Eye (tissue), 1 donor: Measurements from ENCODE around the gene RNF113B.

Experiments used
- DNase-seq: peaks from one replicate; pipeline ENCODE4 v3.0.0-alpha.2; 2015

The RNF113B gene

DNA sequence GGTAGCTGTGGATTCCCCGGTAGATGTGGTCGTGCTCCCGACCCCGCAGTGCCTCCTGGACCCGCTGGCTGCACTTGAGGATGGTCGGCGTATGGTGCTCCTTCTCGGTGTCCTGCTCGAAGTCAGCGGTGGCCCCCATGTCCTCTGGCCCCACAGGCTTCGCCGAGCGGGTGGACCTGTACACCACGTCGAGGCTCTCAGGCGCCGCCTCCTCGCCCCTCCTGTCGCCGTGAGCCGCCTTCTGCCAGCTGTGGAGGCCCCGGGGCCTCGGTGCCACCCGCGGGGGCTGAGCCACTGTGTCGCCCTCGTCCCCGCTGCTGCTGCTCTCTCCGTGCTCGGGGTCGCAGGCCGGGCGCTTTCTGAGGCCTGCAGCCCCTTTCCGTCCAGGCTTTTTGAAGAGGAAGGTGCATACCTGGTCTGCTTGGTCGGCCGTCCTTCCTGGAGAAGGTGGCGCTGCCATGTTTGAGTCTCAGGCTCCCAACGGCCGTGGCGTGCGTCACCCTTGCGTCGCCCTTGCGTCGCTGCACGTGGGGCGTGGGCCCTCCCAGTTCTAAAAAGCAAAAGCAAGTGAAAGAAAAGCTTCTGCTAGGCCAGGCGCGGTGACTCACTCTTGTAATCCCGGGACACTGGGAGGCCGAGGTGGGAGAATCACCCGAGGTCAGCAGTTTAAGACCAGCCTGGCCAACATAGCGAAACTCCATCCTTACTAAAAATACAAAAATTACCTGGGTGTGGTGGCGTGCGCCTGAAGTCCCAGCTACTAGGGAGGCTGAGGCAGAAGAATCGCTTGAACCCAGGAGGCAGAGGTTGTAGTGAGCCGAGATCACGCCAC, at the start of gene RNF113B:
Gene RNF113B, minus strand, starts transcription at position 493 of the 832 bp plus-strand sequence. Its CDS starts 33 bp downstream, at position 460.
- DNase-seq, result no peak

DNA sequence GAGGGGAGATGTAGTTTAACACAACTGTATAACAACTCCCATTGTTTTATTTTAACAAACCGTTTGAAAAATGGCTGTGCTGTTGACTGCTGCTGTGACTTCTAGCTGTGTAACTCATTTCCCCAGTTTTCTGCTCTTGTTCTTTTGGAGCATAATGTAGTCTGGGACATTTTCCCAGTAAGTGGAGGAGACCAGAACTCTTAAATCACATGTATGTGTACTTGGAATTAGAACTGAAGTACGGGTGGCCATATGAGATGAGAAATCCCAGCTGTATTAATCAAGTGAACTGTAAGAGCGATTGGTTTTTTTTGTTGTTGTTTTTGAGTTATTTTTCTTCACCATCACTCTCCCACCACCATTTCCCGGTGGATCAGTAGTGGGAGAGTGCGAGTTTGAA, 49.4 kb upstream of the RNF113B start:
- DNase-seq, result no peak

DNA sequence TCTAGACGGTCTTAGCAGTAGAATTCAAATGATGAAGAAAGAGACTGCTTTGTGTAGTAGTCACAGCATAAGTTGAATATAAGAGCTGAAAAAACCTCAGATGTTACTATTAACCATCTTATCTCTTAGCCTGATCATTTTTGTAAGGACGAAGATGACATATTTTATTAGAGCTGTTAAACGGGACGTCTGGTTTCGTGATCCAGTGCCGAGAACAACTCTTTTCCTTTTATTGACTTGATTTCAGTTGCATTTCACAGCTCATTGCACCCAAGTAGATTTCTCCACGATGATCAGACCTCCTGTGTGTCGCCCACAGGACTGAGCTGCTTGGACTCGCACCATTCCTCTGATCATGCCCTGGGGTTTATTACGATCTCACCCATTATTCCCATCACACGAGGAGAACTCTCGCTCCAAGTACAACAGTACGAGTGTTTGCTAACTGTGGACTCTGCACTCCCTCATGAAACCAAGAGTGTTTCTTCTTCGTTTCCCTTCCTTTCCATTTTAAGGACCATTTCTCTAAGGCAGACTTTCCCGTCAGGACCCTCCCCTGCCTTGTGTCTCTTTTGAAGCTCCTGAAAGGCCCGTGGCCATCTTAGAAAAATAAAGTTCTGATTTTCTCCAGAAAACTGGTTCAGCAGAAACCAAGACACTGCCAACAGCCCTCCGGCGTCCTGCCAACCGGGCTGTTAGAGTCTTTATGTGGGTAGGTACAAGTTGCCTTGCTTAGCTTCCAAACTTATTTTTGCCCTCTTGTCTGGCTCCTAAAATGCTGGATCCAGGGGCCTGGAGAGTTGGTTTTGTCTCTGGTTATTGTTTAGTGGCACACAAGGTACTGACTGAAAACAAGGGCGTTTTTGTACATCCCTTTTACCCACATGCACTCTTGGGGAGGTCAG, 48.2 kb upstream of the RNF113B start:
- no peak for DNase-seq

DNA sequence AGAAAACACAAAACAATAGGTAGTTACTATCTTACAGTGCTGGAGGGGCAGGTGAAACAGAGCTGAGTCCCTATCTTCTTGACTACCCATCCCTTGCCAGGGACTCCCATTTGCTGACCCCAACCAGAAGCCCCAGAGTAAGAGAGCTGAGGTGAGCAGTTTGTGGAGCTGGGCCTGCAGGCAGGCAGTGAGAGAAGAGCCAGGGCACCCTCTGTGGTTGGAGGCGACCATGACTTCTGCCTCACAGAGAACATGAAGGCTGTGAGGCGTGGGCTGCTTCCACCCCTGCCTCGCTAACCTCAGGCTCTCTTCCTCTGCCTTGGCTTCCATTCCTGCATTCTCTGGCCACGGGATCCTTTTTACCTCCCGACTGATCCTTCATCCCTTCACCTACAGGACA, 47.5 kb upstream of the RNF113B start:
- DNase-seq, result no peak

DNA sequence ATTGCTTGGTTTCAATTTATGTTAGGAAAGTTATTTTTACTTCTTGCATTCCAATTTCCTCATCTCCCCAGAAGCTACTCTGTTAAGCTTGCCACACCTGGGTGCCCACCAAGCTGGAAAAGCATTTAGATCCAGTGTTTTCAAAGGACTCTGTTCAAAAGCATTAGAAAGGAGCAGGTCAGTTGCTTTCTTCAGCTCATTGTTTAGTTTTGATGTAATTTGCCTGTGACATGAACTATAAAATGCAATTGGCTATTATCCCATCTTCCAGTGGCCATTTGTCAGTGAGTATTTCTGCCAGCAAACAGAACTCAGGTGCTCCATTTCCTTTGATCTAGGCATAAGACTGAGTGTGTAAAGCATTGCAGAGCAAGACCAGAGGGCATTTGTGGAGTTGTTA, 46.7 kb upstream of the RNF113B start:
- DNase-seq, result no peak

DNA sequence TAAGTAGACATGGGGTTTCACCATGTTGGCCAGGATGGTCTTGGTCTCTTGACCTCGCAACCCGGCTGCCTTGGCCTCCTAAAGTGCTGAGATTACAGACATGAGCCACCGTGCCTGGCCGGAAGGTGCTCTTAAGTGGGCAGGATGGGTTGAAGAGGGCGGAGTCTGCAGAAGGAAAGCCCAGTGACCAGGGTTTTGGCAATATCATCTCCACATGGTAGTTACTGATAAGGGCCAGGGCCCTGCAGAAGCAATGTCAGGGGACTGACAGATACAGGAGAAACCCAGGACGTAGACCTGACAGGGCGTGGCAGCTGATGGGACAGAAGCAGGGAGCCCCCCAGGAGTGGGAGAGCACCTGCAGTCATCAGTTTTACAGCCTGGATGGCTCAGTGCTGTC, 45.7 kb upstream of the RNF113B start:
- no peak for DNase-seq

DNA sequence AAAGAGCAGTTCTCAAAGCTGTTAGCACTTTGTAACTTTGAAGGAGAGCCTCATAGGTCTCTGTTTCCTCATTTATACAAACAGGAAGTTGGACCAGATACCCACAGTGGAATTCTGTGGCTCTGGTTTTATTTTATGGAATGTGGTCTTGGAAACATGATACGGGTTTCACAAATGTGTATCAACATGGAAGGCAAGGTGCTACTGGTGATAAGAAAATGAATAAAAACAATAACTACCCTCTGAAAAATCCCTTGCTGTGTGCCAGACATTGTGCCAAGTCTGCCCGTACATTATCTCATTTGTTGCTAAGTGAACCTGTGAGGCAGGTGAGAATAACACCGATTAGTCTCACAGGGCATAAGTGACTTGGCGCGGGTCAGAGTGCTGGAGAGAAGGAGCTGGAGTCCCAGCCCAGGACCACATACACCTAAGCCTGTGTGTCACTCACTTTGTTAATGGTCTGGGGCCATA, 45.0 kb upstream of the RNF113B start:
- DNase-seq, result no peak

DNA sequence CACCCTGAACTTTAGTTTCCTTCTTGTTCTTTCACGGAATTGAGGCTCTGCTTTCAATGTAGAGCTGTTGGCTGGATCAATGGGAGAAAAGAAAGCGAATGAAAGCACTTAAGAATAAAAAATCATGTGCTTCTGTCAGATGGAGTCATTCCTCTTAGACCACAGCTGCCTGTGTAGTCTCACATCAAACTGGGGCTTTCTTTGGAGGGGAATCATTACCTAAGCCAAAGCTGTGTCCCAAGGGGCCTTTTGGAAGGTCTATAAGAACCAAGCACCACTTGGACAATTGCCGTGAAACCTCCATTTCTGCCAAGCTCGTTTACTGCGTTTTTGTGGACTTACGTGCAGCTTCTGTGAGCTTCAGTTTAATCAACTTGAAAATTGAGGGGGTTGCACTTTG, 44.2 kb upstream of the RNF113B start:
- DNase-seq, result peak; percentile 43

DNA sequence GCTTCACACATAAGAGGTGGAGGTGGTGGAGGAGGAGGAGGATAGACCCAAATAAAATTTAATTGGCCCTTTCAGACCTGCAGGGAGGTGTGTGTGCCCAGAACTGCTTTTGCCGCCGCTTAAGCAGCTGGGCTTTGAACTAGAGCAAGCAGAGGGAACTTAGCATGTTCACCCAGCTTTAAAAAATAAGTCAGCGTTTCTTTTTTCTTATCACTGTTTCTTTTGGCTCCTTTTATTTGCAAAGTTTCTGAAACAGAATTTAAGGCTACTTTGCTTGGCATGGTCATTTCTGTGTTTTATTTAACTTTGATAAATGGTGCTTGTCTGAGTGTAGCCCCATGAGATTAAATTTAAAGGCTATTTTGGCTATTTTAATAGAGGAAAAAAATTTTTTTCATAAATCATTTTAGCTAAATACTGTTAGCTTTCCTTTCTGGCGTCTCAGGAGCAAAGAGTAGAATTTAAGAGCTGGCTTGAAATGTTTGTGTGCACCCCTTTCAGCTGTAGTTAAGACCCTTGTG, 43.3 kb upstream of the RNF113B start:
- peak; percentile 19 for DNase-seq

DNA sequence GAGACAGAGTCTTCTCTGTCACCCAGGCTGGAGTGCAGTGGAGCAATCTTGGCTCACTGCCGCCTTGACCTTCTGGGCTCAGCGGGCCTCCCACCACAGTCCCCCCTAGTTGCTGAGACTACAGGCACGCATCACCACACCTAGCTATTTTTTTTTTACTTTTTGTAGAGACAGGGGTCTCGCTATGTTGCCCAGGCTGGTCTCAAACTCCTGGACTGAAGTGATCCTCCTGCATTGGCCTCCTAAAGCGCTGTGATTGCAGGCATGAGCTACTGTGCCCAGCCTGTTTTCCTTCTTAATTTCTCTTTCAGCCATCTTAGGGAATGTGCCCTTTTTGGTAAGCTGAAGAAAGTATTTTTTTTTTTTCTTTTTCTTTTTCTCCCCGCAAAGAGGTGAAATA, 42.6 kb upstream of the RNF113B start:
- DNase-seq, result no peak

DNA sequence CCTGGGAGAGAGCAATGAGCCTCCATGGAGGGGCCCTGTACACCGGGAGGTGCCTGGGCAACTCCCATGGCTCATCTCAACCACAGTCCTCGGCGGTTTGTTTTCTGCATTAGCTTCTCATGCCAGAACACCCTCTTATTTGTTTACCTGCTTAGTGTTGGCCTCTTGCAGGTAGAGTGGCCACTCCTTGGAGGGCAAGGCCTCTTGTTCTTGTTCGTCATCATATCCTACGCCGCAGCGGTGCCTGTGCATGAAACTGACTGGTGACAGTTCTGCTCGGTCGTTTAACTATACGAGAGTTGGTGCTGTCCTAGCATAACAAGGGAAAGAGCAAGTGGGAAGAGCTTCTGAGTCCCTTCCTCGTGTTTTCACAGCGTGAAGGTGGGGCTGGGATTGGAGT, 40.5 kb upstream of the RNF113B start:
- no peak for DNase-seq

DNA sequence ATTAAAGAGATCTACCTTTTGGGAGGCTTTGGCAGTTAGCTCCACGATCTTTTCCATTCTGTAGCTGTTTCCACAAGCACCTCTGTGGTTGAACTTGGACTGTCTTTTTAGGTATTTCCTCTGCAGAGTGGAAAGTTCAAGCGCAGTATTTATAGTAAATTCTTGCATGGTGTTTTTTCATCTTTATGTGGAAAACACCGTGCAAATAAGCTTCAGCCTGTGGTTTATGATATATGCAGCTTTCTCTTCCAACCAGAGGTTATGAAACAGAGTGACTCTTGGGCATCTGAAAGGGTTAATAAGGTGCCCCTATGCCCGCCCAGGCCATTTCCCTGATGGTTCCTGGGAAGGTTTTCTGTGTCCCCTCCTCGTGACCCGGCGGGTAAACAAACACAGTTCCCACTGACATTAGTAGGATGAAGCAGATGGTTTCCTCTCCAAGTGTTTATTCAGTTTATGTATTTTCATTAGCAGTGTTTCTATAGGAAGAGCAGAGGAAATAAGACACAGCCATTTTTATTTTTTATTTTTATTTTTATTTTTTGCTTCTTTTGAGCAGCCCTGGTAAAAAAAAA, 39.7 kb upstream of the RNF113B start:
- no peak for DNase-seq

DNA sequence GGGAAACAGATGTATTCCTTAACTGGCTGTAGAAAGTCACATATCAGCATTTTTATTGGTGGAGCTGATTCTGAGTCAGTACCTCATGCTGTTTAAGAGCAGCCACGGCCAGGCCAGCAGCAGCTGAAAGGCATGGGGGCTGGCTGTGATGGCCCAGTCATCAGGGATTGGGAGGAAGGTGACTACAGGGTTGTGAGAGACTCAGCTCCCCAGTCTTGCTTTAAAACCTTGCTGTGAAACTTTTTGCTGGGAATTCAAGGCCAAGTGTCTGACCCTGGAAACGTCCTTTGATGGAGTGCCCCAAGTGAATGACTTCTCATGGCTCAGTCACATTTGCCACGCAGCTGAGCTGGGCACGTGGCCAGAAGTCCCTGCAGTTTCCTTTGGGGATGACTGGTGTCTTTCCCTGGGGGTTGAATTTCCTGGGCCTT, 39.1 kb upstream of the RNF113B start:
- DNase-seq, result no peak

DNA sequence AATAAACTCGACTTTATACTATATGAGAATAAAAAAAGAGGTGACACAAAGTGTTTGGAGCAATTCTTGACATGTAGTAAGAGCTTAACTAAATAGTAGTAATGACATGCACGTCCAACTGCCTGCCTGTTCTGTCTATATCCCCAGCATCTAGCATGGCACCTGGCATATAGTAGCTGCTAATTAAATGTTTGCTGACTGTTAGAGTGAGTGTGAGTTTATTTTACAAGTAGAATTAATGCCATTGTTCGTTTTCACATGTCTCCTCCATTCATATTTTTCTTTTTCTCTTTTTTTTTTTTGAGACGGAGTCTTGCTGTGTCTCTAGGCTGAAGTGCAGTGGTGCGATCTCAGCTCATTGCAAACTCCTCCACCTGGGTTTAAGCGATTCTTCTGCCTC, 38.4 kb upstream of the RNF113B start:
- no peak for DNase-seq

DNA sequence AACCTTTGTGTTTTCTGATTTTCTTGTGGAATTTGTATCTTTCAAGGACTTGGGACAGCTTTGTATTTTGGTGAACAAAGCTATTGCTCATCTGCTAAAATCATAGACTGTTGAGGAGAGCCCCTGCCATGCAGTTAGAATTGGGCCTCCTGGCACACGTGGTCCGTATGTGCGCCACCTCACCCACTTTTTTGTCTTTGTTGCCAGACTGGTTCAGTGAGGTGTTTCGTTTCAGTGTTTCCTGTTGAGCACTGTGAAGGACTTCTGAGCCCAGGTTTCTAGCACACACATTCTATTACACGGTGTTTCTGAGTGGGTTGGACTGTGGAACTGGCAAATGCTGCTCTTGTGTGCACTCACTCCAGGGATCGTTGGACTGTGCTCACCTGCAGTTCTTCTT, 37.6 kb upstream of the RNF113B start:
- peak; percentile 35 for DNase-seq

DNA sequence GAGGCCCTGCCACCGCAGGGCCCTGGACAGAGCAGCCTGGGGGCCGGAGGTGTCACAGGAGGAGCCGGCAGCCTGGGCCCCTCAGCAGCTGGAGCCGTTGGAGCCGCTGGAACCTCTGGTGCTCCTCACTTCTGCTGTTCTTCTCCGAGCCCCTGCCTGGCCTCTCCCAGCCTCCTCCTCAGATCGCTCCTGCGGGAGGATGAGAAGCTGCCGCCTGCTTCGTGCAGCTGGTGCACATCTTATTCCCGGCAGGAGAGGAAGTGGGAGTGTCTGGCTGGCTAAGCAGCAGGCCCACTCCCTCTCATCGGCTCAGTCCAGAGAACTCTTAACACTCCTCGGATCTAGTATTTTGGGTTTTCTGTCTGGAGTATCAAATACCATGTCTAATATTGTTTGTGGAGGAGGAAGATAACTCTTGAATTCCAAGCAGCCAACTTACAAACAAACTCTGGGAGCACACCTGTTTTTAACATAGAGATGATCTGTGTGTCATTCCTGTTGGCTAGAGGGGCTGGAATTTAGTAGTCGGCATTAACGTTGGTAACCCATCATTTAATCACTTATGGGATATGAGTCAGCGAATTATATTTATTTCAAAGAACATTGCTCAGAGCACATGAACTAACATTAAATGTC, 37.1 kb upstream of the RNF113B start:
- peak; percentile 49 for DNase-seq

DNA sequence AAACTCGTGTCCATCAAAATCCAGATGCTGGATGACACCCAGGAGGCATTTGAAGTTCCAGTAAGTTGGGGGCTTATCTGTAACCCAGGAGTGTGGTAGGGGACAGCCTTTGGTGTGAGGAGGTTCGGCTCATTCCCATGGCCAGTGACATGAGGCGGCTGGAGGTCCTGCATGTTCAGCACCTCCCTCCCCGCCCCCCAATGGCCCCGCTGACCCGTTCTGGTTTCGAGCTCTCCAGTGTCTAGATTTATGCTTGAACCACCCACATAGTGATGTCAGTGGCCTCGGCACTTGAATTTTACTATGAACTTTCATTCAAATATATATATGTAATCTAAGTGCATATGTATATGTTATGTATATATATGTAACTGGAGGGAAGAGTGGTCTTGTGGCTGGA, 36.3 kb upstream of the RNF113B start:
- no peak for DNase-seq

DNA sequence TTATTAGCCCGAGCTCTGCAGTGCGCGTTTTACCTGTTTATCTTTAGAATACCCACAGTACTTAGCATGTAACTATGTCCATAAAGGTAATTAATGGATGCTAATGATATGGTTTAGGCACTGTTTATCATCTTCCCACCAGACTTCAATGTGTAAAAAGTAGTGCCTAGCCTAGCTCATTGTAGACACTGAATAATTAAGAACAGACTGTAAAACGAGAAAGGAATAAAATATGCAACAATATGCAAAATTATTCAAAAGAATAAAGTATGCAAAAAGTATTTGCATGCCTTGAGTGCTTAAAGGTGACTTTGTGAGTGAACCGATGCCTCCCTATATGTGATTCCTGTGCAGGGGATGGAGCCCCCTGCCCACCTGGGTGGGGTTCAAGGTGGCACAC, 35.7 kb upstream of the RNF113B start:
- DNase-seq, result no peak

DNA sequence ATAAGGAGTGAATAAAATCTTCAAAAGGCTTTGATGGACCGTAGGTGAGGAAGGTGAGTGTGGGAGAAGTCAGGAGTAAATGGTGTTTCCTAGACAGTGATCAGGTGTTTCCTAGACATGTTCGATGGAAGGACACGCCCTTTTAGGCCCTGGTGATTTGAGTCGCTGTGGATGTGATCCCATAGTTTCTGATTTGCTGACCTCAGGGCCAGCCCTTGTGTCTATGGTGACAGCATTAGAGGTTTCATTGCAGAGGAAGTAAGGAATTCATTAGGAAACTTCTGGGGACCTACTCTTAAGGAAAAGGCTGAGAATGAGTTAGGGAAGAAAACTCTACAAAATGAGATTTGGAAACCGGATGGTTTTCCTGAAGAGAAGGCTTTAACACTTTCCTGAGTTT, 31.5 kb upstream of the RNF113B start:
- DNase-seq, result no peak

DNA sequence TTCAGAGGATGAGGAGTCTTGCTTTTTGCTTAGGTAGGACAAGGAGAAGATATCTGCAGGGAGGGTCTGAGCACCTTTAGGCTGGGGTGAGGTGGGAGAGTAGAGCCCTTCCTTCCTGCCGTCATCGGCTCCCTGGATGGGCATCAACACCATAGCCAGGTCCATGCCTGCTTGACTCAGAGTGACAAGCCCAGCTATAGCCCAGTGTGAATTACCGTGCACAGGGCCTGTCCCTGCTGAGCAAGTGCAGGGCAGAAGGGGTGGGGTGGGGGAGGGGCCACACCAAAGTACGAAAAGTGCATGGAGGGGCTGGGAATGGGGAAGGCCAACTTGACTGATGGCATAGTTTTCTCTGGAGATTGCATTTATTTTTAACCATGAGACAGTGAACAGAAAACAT, 30.3 kb upstream of the RNF113B start:
- no peak for DNase-seq

DNA sequence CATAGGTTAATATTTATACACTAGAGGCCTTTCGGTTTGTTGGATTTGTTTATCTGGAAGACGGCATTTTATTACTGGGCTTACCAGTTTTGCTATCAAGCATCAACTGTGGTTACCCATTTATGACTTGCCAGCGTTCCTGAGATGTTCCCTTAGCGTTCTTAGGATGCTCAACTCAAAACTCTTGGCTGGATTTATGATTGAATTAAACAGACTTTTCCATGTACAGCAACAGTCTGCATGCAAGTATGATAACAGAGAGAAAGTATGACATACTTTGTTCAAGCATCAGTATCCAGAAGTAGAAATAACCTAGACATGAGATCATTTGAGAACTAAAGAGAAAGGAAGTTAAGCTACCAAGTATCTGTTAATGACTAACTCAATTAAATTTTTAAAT, 29.9 kb upstream of the RNF113B start:
- DNase-seq, result peak; percentile 44

DNA sequence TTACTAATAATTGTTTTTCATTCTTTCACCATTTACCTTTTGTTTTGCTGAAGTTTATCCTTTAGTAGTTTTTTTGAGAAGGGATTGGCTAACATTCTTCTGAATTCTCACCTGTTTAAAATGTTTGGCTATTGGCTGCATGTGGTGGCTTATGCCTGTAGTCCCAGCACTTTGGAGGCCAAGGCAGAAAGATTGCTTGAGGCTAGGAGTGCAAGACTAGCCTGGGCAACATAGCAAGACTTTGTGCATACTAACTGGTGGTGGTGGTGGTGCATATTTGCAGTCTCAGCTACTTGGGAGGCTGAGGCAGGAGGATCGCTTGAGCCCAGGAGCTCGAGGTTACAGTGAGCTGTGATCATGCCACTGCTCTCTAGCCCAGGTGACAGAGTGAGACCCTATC, 27.5 kb upstream of the RNF113B start:
- no peak for DNase-seq
